Activated naive CD8-positive, alpha-beta T cell treated with anti-CD3 and anti-CD28 coated beads, Interleukin-2, amount 50 U/mL, for 16 hours (primary cell): ENCODE measurements around the gene NUP214.
A peak's percentile ranks its signal among the peaks of the same experiment; 100 is the strongest.

ENCODE experiments used
- DNase-seq: peaks from one replicate; pipeline ENCODE4 v3.0.0-alpha.2; 2020; ENCODE audit warnings: low read depth, low spot score

NUP214 gene

DNA sequence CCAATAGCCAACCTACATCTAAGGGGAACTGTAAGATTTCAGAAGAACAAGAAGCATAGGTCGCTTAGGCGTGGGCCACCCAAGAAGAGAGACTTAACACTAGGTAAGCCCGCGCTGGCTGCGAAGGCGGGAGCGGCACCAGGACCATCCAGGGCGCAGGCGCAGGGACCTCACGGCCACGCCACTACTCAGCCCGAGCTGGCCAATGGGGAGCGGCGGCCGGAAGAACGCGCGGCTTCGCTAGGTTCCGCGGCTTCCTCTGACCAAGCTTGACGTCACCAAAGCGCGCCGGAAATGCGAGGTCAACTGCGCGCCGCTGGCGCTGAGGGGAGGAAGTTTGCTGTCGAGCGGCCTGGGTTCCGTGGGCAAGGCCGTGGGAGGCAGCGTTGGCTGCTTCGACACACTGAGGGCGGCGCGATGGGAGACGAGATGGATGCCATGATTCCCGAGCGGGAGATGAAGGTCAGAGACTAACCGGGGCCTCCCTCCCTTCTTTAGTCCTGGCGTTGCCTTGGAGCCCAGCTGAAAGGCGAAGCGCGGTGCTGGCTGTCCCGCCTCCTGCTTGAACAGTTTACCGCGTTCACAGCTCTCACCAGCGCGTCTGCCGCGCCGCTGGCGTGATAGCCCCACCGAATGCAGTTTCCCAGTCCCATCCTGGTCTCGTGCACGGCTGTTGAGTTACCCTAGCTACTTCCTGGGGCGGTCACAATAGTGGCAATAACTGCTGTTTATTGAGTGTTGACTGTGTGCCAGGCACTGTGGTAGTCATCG is at the start of gene NUP214:
Gene NUP214, plus strand, starts transcription at position 299 of the 771 bp plus-strand sequence. Its CDS starts 119 bp downstream, at position 418.
- peak; percentile 100 for DNase-seq

DNA sequence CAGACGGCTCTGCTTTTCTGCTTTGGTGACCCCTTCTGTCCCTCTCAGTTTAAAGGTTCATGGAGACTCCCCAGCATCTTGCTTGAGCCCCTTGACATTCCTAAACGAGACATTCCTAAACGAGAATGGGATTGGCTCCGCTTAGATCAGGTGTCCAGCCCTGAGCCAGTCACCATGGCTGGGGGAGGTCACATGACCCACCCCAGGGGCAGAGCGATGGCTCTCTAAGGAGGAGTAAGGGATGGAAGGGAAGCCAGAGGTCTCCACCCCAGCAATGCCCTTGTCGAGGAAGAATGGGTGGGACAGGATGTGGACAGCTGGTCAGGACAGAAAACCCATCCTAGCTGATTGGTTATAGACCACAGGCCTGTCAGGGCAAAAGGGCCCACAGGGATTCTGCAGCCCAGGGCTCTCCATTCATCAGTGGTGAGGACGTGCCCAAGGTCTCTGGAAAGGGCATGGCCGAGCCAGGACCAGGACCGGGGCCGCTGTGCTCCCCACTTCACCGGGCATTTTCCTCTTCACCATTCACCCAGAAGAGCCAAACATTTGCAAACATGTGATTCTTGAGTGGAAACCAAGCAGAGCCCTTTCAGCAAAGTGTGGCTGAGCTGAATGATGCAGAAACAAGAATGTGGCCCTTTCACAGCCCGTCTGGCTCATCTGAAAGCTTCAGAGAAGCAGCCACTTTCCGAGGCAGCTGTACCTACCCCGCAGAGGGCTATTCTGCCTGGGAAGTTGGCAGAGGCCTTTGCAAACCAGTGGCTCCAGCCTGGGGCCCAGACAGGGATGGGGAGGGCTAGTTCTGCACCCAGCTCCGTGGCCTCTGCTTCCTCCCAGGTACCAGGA is 48.8 kb upstream of the NUP214 start:
- DNase-seq: no peak

DNA sequence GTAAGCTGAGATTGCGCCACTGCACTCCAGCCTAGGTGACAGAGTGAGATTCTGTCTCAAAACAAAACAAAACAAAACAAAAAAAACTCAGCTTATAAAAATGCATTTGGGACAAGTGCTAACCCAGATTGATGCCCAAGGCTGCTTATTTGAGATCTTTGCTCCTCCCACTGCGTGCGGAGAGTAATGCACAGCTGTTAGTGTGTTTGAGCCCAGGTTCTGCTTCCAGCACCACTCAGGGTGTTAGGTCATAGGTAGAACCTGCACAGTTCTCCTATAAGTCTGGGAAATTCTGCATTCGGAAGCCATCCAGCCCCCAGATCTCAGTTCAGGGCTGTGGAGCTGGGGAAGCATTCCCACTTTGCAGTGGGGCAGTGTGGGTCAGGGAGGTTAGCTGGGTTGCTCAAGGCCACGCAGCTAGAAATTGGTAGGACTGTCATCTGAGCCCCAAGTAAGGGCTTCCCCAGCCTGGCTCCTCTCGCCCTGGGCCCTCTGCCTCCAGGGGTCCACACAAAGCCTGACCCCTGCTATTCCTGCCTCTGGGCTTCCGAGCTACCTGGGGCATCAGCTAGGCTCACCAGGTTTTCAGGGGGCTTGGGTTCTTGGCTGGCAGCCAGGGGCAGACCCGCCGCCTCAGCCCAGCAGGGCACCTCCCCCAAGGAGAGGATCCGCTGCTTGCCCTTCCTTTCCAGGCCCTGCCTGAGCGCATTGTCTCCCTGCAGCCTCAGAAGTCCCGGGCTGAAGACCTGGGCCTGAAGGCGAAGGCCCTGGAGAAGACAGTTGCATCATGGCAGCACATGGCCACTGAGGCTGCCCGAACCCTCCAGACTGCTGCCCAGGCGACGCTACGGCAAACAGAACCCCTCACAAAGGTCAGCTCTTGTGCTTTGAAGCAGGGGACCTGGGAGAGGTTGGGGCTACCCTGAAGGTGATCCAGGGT is 46.7 kb upstream of the NUP214 start:
- DNase-seq: no peak

GRCh38 chr9:131080589-131080988 is 44.8 kb upstream of the NUP214 start:
- no peak for DNase-seq

DNA sequence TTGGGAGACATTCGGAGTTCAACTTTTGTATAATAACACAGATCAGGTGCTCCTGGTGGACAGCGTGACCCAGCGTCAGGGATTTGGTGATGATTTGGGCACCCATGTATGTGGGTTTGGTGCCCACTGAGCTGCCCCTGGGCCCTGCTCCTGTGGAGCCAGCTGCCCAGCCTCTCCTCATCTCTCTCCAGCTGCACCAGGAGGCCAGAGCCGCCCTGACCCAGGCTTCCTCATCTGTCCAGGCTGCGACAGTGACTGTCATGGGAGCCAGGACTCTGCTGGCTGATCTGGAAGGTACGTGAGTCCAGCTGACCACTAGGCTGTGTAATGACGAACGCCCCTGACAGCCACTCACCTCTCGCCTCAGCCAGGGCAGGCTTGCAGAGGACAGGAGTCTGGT is 43.5 kb upstream of the NUP214 start:
- DNase-seq: no peak

- DNase-seq: no peak
These were observed 42.4 kb upstream of the NUP214 start for GRCh38 chr9:131082774-131083512.

- no peak for DNase-seq
These were observed 40.6 kb upstream of the NUP214 start for GRCh38 chr9:131084661-131085369.

GRCh38 chr9:131085370-131086122 is 39.8 kb upstream of the NUP214 start:
- no peak for DNase-seq

- DNase-seq: no peak
These were observed 38.0 kb upstream of the NUP214 start for GRCh38 chr9:131087354-131087893.

- no peak for DNase-seq
These were observed 35.2 kb upstream of the NUP214 start for GRCh38 chr9:131090025-131090787.

DNA sequence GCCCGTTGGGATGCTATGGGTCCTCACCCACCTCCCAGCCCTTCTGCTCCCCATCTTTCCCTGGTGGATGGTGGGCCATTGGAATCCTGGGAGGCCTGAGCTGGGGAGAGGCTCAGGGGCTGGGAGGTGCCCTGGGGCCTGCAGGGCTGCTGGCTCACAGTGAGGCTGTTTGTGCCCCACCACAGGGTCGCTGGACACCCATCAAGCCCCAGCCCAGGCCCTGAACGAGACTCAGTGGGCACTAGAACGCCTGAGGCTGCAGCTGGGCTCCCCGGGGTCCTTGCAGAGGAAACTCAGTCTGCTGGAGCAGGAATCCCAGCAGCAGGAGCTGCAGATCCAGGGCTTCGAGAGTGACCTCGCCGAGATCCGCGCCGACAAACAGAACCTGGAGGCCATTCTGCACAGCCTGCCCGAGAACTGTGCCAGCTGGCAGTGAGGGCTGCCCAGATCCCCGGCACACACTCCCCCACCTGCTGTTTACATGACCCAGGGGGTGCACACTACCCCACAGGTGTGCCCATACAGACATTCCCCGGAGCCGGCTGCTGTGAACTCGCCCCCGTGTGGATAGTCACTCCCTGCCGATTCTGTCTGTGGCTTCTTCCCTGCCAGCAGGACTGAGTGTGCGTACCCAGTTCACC is 33.9 kb upstream of the NUP214 start:
- DNase-seq: no peak

- no peak for DNase-seq
These were observed 33.4 kb upstream of the NUP214 start for GRCh38 chr9:131092030-131092429.

DNA sequence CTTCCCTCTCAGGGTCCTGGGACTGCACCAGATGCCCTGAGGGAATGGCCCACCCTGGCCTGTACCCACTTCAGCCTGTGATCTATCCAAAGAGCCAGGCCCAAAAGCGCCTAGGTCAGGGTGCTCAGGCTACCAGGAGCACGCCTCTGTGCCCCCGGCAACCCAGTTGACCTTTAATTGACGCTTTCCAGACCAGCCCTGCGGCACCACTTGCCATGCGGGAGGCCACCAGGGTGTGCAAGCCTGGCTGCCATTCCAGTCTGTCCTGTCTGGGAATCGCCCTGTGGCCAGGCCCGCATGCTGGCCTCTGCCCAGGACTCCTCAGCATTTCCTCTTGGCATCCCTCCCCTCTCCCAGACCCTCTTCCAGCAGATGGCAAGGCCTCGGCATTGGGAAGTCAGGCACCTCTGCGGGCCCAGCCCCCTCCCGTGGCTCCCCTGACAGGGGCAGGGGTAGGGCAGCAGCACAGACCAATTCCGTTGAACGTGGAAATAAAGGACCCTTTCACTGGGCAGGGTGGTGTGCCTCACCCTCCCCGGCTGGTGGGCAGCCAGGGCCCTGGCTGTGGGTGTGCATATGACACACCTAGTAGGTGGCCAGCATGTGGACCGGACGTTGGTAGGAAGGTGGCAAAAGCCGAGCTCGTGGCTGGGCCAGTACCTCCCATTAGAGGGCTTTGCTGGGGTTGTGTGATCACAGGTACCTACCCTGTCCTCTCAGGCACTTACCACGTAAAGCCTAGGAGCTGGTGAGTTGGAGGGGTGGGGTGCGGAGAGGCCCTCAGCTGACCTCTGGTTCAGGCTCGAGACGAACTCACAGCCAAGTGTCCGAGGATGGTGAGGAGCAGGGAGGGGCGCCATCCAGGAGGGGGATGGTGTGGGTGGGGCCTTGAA is 32.6 kb upstream of the NUP214 start:
- DNase-seq: no peak

- DNase-seq: no peak
These were observed 31.4 kb upstream of the NUP214 start for GRCh38 chr9:131094015-131094414.

DNA sequence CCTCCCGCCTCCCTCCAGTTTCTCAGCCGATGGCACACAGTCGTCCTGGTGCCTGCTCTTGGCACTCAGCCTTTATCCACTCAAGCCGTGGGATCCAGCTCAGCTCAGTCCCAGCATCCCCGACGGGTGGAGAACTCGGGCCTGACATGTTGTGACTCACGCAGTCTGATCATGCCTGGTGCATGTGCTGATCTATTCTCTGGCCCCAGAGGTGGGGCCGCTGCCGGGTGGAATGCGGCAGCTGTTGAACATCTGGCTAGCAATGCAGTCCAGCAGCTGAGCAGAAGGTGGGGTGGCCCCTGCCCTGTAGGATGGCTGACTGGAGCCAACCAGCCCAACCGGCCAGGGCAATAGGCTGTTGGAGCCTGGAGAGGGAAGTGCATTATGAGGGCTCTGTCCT is 30.8 kb upstream of the NUP214 start:
- DNase-seq: no peak

GRCh38 chr9:131095666-131096268 is 29.6 kb upstream of the NUP214 start:
- DNase-seq: no peak
